HG03457 (cell line): ENCODE measurements around the gene LRSAM1.

Experiments used
- ATAC-seq: cut with Tn5 transposase; IDR thresholded peaks from one replicate; pipeline ENCODE4 v1.9.1; 2021; ENCODE audit warnings: moderate number of reproducible peaks; ENCODE audit not compliant: unreplicated experiment

The LRSAM1 gene

GRCh38 chr9:127450830-127451607 is at the start of gene LRSAM1, which contains the start of gene RPL12:
LRSAM1 (plus strand) TSS chr9:127451510; CDS start chr9:127454528, 3,018 bp downstream.
RPL12 (minus strand) TSS chr9:127451406; CDS start chr9:127451317, 89 bp downstream.
- peak; percentile 42 for ATAC-seq

DNA sequence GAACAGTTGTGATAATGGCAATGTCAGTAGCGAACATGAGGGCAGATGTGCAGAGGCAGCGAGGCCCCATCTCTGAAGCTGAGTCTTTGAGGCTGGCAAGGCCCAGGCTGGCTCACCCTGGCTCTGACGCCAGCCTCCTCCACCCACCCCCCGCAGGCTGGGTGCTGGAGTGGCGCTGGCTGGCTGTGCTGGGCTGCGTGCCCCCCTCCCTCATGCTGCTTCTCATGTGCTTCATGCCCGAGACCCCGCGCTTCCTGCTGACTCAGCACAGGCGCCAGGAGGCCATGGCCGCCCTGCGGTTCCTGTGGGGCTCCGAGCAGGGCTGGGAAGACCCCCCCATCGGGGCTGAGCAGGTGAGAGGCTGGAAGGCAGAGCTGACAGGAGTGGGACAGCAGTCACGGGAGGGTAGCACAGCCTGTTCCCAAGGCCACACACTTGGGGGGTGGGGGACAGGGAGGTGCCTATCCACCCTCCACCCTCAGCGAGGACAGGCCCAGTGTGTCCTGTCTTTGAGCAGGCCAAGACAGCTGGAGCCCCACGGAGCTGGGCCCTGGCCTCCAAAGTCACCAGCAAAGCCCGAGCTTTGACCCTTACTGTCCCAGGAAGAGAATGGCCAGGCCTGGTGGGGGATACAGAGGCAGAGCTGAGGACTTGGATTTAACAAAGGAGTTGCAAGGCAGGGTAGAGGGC is 48.8 kb upstream of the LRSAM1 start:
- no peak for ATAC-seq

- no peak for ATAC-seq
Measured at GRCh38 chr9:127403507-127404192, 47.7 kb upstream of the LRSAM1 start.

GRCh38 chr9:127404631-127405030 is 46.7 kb upstream of the LRSAM1 start:
- no peak for ATAC-seq

- ATAC-seq = no peak
Measured at GRCh38 chr9:127405344-127406125, 45.8 kb upstream of the LRSAM1 start.

DNA sequence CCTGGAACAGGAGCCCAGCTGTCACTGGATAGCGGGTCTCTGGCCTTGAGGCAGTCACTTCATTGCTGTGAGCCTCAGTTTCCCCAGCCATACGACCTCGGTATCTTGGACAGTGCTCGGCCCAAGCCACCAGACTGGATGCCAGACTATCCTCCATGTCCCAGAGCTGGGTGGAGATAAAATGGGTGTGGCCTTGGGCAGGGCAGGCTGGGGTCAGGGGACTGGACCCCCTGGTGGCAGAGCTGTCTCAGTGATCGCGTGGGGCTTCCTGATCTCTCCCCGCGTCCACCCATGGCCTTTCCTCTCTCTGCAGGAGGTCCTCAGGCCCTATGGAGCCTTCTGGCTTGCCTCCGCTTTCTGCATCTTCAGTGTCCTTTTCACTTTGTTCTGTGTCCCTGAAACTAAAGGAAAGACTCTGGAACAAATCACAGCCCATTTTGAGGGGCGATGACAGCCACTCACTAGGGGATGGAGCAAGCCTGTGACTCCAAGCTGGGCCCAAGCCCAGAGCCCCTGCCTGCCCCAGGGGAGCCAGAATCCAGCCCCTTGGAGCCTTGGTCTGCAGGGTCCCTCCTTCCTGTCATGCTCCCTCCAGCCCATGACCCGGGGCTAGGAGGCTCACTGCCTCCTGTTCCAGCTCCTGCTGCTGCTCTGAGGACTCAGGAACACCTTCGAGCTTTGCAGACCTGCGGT is 44.4 kb upstream of the LRSAM1 start:
- ATAC-seq = no peak

DNA sequence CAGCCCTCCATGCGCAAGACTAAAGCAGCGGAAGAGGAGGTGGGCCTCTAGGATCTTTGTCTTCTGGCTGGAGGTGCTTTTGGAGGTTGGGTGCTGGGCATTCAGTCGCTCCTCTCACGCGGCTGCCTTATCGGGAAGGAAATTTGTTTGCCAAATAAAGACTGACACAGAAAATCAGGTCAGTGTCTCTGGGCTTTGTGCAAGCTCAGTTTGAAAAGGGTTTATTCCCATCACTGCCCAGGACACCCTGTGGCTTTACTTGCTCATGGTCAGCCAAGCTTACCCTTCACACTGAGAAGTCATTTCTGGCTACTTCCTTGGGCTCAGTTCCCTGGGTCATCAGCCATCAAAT is 43.8 kb upstream of the LRSAM1 start:
- no peak for ATAC-seq

DNA sequence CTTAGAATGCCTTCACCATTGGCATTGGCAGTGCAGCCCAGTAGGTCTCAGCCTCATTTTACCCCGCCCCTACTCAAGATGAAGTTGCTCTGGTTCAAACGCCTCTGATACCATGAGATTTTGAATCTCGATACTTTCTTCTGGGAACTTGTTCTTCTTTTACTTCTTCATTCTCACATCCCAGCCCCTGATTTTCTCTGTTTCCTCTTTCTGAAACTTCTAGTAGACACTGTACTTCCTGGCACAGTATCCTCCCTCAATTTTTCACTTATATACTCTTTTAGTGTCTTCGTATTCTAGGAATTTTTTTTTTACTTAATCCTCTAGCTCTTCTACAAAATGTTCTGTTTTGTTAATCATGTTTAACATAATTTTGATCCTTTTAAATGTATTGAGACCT is 40.2 kb upstream of the LRSAM1 start:
- no peak for ATAC-seq

DNA sequence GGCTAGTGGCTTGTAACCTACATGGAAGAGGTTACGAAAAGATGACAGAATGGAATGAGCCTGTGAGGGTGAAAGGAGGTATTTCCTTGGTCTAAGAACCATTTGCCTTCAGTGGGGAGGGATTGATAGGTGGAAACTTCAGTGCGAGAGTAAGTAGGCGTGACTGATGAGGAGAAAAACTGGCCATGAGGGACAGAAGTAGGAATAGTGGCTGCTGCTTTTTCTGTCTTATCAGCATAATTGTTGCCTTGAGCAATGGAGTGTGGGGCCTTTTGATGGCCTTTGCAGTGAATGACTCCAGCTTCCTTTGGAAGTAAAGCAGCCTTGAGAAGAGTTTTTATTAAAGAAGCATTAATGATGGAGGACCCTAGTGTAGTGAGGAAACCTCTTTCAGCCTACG is 36.2 kb upstream of the LRSAM1 start:
- no peak for ATAC-seq

- no peak for ATAC-seq
Measured at GRCh38 chr9:127415657-127416056, 35.7 kb upstream of the LRSAM1 start.

DNA sequence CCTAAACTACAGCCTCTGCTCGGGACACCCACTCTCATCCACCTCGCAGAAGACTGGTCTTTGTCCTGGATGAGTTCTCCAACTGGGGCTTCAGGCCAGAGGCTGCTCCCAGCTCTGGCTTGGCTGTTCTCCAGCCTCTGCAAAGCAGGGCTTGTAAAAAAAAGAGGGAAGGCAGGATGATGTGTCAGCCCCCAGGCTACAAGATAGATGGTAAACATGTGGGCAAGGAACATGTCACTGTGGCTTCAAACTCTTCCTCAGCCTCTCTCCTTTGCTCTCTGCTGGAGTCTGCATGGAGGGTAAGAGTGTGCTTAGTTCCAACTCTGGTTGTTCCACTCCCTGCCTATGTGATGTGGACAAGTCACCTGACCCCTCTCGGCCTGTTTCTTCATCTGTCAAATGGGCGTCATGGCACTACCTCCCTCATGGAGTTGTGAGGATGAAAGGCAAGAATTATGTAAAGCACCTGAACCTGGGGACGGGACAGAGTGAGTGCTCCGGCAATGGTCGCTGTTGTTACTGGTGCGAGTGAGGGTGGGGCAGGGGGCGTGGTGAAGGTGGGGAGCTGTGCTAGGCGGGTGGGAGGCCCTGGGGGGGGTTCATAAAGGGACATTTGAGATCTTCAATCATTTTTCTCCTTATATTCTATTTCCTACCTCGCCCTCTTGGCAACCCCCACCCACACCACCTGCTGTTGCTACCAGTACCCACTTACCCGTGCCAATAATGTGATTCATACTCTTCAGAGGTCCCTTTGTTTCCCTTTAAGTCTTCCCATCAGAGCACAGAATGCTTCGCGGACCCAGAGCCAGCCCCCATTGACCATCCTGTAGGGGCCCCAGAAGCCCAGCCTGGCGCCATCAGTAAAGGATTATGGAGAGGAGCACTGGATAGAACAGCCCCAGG is 33.9 kb upstream of the LRSAM1 start:
- no peak for ATAC-seq

- no peak for ATAC-seq
Measured at GRCh38 chr9:127418037-127418471, 33.3 kb upstream of the LRSAM1 start.

DNA sequence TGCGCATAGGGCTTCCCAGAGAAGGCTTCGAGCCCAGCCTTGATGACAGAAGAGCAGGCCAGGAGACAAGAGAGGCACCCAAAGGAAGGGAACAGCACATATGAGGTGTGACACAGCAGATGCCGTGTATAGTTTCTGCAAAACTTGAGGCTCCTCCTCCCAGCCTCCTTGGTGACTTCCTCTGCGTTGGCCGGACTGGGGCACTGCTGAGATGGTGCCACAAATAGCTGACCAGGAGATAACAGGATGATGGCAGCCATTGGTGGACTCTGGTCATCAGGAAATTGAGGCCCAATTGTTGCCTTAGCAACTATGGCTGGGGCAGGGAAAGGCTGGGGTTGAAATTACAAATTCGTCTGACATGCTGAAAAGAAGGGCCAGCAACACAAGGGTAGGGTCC is 32.0 kb upstream of the LRSAM1 start:
- no peak for ATAC-seq

GRCh38 chr9:127421057-127421456 is 30.3 kb upstream of the LRSAM1 start:
- no peak for ATAC-seq

GRCh38 chr9:127422133-127422782 is 29.1 kb upstream of the LRSAM1 start:
- no peak for ATAC-seq

DNA sequence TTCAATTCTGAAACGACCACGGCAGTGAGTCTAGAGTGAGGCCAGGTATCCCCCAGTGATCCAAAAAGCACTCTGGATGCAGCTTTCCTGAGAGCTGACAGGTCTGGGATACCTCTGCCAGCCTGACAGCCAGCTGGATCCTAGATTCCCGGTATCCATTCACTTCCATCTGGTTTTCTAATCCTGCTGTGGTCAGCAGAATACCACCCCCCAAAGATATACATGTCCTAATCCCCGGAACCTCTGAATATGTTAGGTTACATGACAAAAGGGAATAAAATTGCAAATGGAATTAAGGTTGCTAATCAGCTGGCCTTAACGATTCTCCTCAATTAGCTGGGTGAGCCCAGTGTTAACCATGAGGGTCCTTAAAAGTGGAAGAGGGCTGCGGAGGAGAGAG is 28.5 kb upstream of the LRSAM1 start:
- no peak for ATAC-seq

GRCh38 chr9:127423476-127423933 is 27.8 kb upstream of the LRSAM1 start:
- ATAC-seq = no peak

- peak; percentile 64 for ATAC-seq
Measured at GRCh38 chr9:127423934-127424675, 27.2 kb upstream of the LRSAM1 start, which contains the start of gene ZNF79. ZNF79 (plus strand) TSS chr9:127424382; CDS start chr9:127424788, 406 bp downstream.
